Keratinocyte (primary cell): Measurements from ENCODE around the gene MAGI1. TPM values are rescaled to one million over a fixed set of nuclear protein-coding genes. Genes with fewer than 3 reads are reported as not detected.

Source experiments
- DNase-seq: peaks from one replicate; pipeline ENCODE4 v3.0.0-alpha.2; 2011; ENCODE audit warnings: low read depth, missing footprints, low spot score
- FAIRE-seq: peaks from 2 replicates; lab custom pipeline; 2011; peaks lifted over from hg19 to GRCh38; lab: Jason Lieb, UNC
- H2AFZ ChIP-seq: 2 replicates; pipeline ENCODE4 v1.6.0; 2012; ENCODE audit warnings: low read length, control low read depth, inconsistent platforms; ENCODE audit not compliant: control insufficient read depth
- H3K27ac ChIP-seq: 2 replicates; pipeline ENCODE4 v1.5.1; 2011; ENCODE audit warnings: low read length; ENCODE audit not compliant: control insufficient read depth, insufficient read depth
- H3K27me3 ChIP-seq: 3 replicates; pipeline ENCODE4 v1.6.0; 2011; ENCODE audit warnings: low read length; ENCODE audit not compliant: control insufficient read depth, insufficient read depth; ENCODE audit errors: extremely low read depth
- H3K36me3 ChIP-seq, 2 experiments: 2 replicates in 1 of 2; 3 replicates in 1 of 2; pipeline ENCODE4 v1.5.1; 2011; ENCODE audit warnings: low read length in 2 of 2, mild to moderate bottlenecking in 1 of 2; ENCODE audit not compliant: control insufficient read depth in 2 of 2, insufficient read depth in 2 of 2; ENCODE audit errors: extremely low read depth in 1 of 2
- H3K4me1 ChIP-seq: 3 replicates; pipeline ENCODE4 v1.5.1; 2011; ENCODE audit warnings: low read length; ENCODE audit not compliant: control insufficient read depth, insufficient read depth; ENCODE audit errors: extremely low read depth
- H3K4me2 ChIP-seq: 3 replicates; pipeline ENCODE4 v1.6.0; 2011; ENCODE audit warnings: low read depth, low read length; ENCODE audit not compliant: control insufficient read depth, insufficient read depth; ENCODE audit errors: extremely low read depth
- H3K4me3 ChIP-seq, 3 experiments: fragments of 200-600 bp in 1 of 3; sonication (generic) in 1 of 3; 2 replicates in 2 of 3; 3 replicates in 1 of 3; pipeline ENCODE4 v1.5.1; 2011 to 2016; ENCODE audit warnings: low read length in 3 of 3, mild to moderate bottlenecking in 3 of 3, control low read depth in 2 of 3, inconsistent platforms in 1 of 3, low read depth in 1 of 3, mixed read lengths in 1 of 3, mixed run types in 1 of 3, moderate library complexity in 1 of 3; ENCODE audit not compliant: control insufficient read depth in 2 of 3, insufficient read depth in 2 of 3; ENCODE audit errors: extremely low read depth in 1 of 3
- H3K79me2 ChIP-seq: 2 replicates; pipeline ENCODE4 v1.6.0; 2012; ENCODE audit warnings: low read length; ENCODE audit not compliant: control insufficient read depth, insufficient read depth
- H3K9ac ChIP-seq: 3 replicates; pipeline ENCODE4 v1.6.0; 2011; ENCODE audit warnings: low read length; ENCODE audit not compliant: control insufficient read depth, insufficient read depth; ENCODE audit errors: extremely low read depth
- H3K9me1 ChIP-seq: 3 replicates; pipeline ENCODE4 v1.6.0; 2011; ENCODE audit warnings: low read length; ENCODE audit not compliant: control insufficient read depth, insufficient read depth; ENCODE audit errors: extremely low read depth
- H3K9me3 ChIP-seq: 2 replicates; pipeline ENCODE4 v1.5.1; 2012; ENCODE audit warnings: low read depth, low read length; ENCODE audit not compliant: control insufficient read depth
- H4K20me1 ChIP-seq: 3 replicates; pipeline ENCODE4 v1.6.0; 2011; ENCODE audit warnings: low read length; ENCODE audit not compliant: control insufficient read depth, insufficient read depth; ENCODE audit errors: extremely low read depth
- CTCF ChIP-seq, 3 experiments: IDR thresholded peaks in 1 of 3; conservative IDR thresholded peaks in 1 of 3; optimal IDR thresholded peaks in 1 of 3; 2 replicates in 2 of 3; 3 replicates in 1 of 3; pipeline versions ENCODE3 to v1.5.1; 2011; ENCODE audit warnings: low read length in 3 of 3, mild to moderate bottlenecking in 3 of 3, moderate library complexity in 2 of 3, control low read depth in 1 of 3, inconsistent platforms in 1 of 3; ENCODE audit not compliant: insufficient read depth in 2 of 3; ENCODE audit errors: extremely low read depth in 1 of 3
- EZH2 ChIP-seq: IDR thresholded peaks from one replicate; pipeline ENCODE4 v1.6.1; 2012; ENCODE audit warnings: inconsistent platforms, mild to moderate bottlenecking, low read length, moderate library complexity
- dilution Hi-C: fragments of 300-500 bp; cut with MboI; formaldehyde crosslinking; loops from one replicate; pipeline ENCODE4 v1.7.0; 2020; ENCODE audit warnings: low sequenced_read_pairs; ENCODE audit not compliant: extremely low pct_ligation_motif_present
- polyA plus RNA-seq, 5 experiments: library from polyadenylated mRNA; depleted of rRNA in 3 of 5; stranded (reverse) in 3 of 5; stranded (forward) in 1 of 5; unstranded in 1 of 5; fragments of >200 nt; gene quantifications; 1 replicate in 1 of 5; 2 replicates in 3 of 5; 3 replicates in 1 of 5; pipeline versions ENCODE4 v1.2.1 to v1.2.3, GENCODE V29; 2011 to 2012; ENCODE audit warnings: missing spikeins in 2 of 5, low read depth in 1 of 5, low replicate concordance in 1 of 5

MAGI1 gene
- polyA plus RNA-seq, 1 donor (not counting 4 experiments of a cell fraction or from before 2014, with no cell fraction given): 10.9 TPM

GRCh38 chr3:65734792-65735191 lies 303.9 kb downstream of the MAGI1 start:
- dilution Hi-C loops: no loop called here
- H3K79me2 ChIP-seq: no peaks in the 10 kb centered on the region
- no peak for FAIRE-seq

GRCh38 chr3:65734382-65734781 lies 304.3 kb downstream of the MAGI1 start:
- DNase-seq (no peak), FAIRE-seq (no peak)
- no peaks in the 10 kb centered on the region for H3K9me1 ChIP-seq
- H3K27ac ChIP-seq: no peak overlapping the region
- no peaks in the 10 kb centered on the region for H3K4me1 ChIP-seq
- no peaks in the 10 kb centered on the region for H3K27me3 ChIP-seq
- H2AFZ ChIP-seq: no peak overlapping the region
- dilution Hi-C loops: no loop called here
- no peaks in the 10 kb centered on the region for H3K79me2 ChIP-seq
- no peaks in the 10 kb centered on the region for H3K9me3 ChIP-seq
- H4K20me1 ChIP-seq: no peaks in the 10 kb centered on the region
- TF ChIP-seq CTCF (optimal IDR thresholded peaks at IDR 0.05 in 1 of 3, IDR thresholded peaks at IDR 0.05 in 1 of 3, conservative IDR thresholded peaks at IDR 0.05 in 1 of 3; ENCODE audit: extremely low read depth in 1 of 3, insufficient read depth in 2 of 3, low read length in 3 of 3): no peak
- no peak for TF ChIP-seq EZH2
- no peak overlapping the region for H3K4me3 ChIP-seq
- H3K4me2 ChIP-seq: no peak overlapping the region
- H3K36me3 ChIP-seq: no peaks in the 10 kb centered on the region
- H3K9ac ChIP-seq: no peak overlapping the region

More at GRCh38 chr3:65734792-65735191, 303.9 kb downstream of the MAGI1 start:
- Histone ChIP-seq H3K9me3 (no peaks in the 10 kb centered on the region), H3K9me1 (no peaks in the 10 kb centered on the region), H3K27me3 (no peaks in the 10 kb centered on the region), H3K9ac (no peak overlapping the region), H3K4me3 (no peak overlapping the region), H2AFZ (no peak overlapping the region), H3K27ac (no peak overlapping the region), H3K4me1 (no peaks in the 10 kb centered on the region), H4K20me1 (no peaks in the 10 kb centered on the region), H3K36me3 (no peaks in the 10 kb centered on the region), H3K4me2 (no peak overlapping the region)
- DNase-seq: no peak
- TF ChIP-seq EZH2 (no peak), CTCF (optimal IDR thresholded peaks at IDR 0.05 in 1 of 3, IDR thresholded peaks at IDR 0.05 in 1 of 3, conservative IDR thresholded peaks at IDR 0.05 in 1 of 3; ENCODE audit: extremely low read depth in 1 of 3, insufficient read depth in 2 of 3, low read length in 3 of 3) (no peak)
